OCI-LY7 (cell line): ENCODE results near the gene NOVA1. TPM values are rescaled to one million over a fixed set of nuclear protein-coding genes. Genes with fewer than 3 reads are reported as not detected.

Experiments used
- BruUV-seq: library from RNA; stranded (reverse); fragments of 400-500 nt; replicated peaks from 2 replicates; lab custom pipeline; 2021; lab: Mats Ljungman, UMichigan
- CTCF ChIA-PET: fragments of 300-600 bp; sonication (Branson Sonifier 250); formaldehyde crosslinking; loops from one replicate; lab custom pipeline; 2022; ENCODE audit warnings: antibody characterized with exemption; ENCODE audit not compliant: unreplicated experiment; lab: Charles Lee
- POLR2A ChIA-PET: fragments of 300-600 bp; sonication (Branson Sonifier 250); formaldehyde crosslinking; loops from one replicate; lab custom pipeline; 2022; ENCODE audit warnings: antibody characterized with exemption; lab: Charles Lee
- DNase-seq: peaks from one replicate; pipeline ENCODE4 v3.0.0-alpha.2; 2015; ENCODE audit warnings: low spot score
- H2AFZ ChIP-seq: fragments of 200-600 bp; sonication (generic), shearing (Covaris generic); 2 replicates; pipeline ENCODE4 v1.6.1; 2014; ENCODE audit warnings: mild to moderate bottlenecking, antibody characterized with exemption, low read length, moderate library complexity
- H3K27ac ChIP-seq: fragments of 200-600 bp; sonication (generic); 2 replicates; pipeline ENCODE4 v1.5.1; 2014; ENCODE audit warnings: mixed run types, low read depth, mild to moderate bottlenecking, moderate library complexity, low read length, inconsistent platforms; ENCODE audit not compliant: poor library complexity, severe bottlenecking
- H3K36me3 ChIP-seq: fragments of 200-600 bp; sonication (generic); 2 replicates; pipeline ENCODE4 v1.6.1; 2014; ENCODE audit warnings: mild to moderate bottlenecking, antibody characterized with exemption, low read length, moderate library complexity, mixed read lengths; ENCODE audit not compliant: insufficient read depth
- H3K4me1 ChIP-seq: fragments of 200-600 bp; sonication (generic); 2 replicates; pipeline ENCODE4 v1.5.1; 2014; ENCODE audit warnings: mild to moderate bottlenecking, low read length; ENCODE audit not compliant: insufficient read depth, poor library complexity, severe bottlenecking
- H3K4me2 ChIP-seq: fragments of 200-600 bp; sonication (generic); 2 replicates; pipeline ENCODE4 v1.6.1; 2014; ENCODE audit warnings: mild to moderate bottlenecking, low read length
- H3K4me3 ChIP-seq: fragments of 200-600 bp; sonication (generic); 2 replicates; pipeline ENCODE4 v1.5.1; 2014; ENCODE audit warnings: mild to moderate bottlenecking, low read depth, low read length; ENCODE audit not compliant: poor library complexity, severe bottlenecking
- H3K79me2 ChIP-seq: fragments of 200-600 bp; sonication (generic); 2 replicates; pipeline ENCODE4 v1.6.1; 2016; ENCODE audit warnings: low read depth, mild to moderate bottlenecking, low read length, moderate library complexity, mixed read lengths; ENCODE audit not compliant: insufficient read depth
- H3K9me2 ChIP-seq: fragments of 200-600 bp; sonication (generic); 2 replicates; pipeline ENCODE4 v1.6.1; 2016; ENCODE audit warnings: mild to moderate bottlenecking, low read length, mixed read lengths; ENCODE audit not compliant: insufficient read depth
- H3K9me3 ChIP-seq: fragments of 200-600 bp; sonication (generic); 2 replicates; pipeline ENCODE4 v1.6.1; 2014; ENCODE audit warnings: mild to moderate bottlenecking, mixed run types, low read length, mixed read lengths
- H4K20me1 ChIP-seq: fragments of 200-600 bp; sonication (generic); 2 replicates; pipeline ENCODE4 v1.6.1; 2014; ENCODE audit warnings: mild to moderate bottlenecking, antibody characterized with exemption, low read length, moderate library complexity, mixed read lengths; ENCODE audit not compliant: insufficient read depth
- EZH2phosphoT487 ChIP-seq: fragments of 200-600 bp; sonication (generic); IDR thresholded peaks from 2 replicates; pipeline ENCODE4 v1.6.1; 2018; ENCODE audit warnings: low read depth, borderline replicate concordance, mild to moderate bottlenecking, mixed run types, antibody characterized with exemption, low read length, moderate library complexity, mixed read lengths
- intact Hi-C: fragments of 100-400 bp; cut with micrococcal nuclease; formaldehyde crosslinking; loops from one replicate; pipeline ENCODE4 v1.10.0; 2022; ENCODE audit not compliant: unreplicated experiment
- total RNA-seq, 2 experiments: library from RNA; depleted of rRNA in 1 of 2; stranded (reverse); fragments of >200 nt in 1 of 2; shearing (Covaris generic) in 1 of 2; gene quantifications; 2 replicates each; pipeline ENCODE4 v1.2.3, GENCODE V29; 2014 to 2022
- TF ChIP-seq, protein P1 (sequence below): fragments of 200-600 bp; sonication (generic); conservative IDR thresholded peaks from 2 replicates; pipeline ENCODE4 v1.5.1; 2014; ENCODE audit warnings: mild to moderate bottlenecking, antibody characterized with exemption, low read length, moderate library complexity, mixed read lengths

NOVA1 gene
- total RNA-seq, 2 experiments from 2014 or later = not detected

DNA sequence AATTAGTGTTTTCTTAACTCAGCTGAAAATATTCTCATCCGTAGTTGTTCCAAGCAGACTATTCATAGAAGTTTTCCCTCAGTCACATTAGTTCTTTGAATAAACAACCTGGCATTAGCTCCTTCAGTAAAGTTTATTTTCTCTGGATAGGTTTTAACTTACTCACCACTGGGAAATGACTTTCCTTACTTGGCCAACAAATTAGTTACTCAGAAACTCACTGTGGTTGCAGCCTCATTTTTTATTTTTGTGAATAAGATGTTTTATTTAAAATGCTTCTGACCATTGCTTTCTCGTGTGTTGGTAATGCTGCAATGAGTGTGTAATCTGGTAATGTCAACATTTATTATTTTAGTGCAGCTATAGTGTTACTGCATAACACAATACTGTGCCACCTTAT lies 74.9 kb downstream of the NOVA1 start:
- ChIA-PET CTCF (no interaction called here), POLR2A (no interaction called here)
- Histone ChIP-seq H3K4me2 (no peak overlapping the region), H3K79me2 (no peaks in the 10 kb centered on the region), H2AFZ (no peak overlapping the region), H4K20me1 (no peaks in the 10 kb centered on the region), H3K27ac (no peak overlapping the region), H3K9me2 (no peaks in the 10 kb centered on the region), H3K4me1 (no peaks in the 10 kb centered on the region), H3K4me3 (no peak overlapping the region), H3K9me3 (peaks cover 27% of the 10 kb centered on the region; the same call in 1 of the 2 replicates), H3K36me3 (no peaks in the 10 kb centered on the region)
- BruUV-seq = no TSS peak
- intact Hi-C loops = no loop called here
- TF ChIP-seq, protein P1, sequence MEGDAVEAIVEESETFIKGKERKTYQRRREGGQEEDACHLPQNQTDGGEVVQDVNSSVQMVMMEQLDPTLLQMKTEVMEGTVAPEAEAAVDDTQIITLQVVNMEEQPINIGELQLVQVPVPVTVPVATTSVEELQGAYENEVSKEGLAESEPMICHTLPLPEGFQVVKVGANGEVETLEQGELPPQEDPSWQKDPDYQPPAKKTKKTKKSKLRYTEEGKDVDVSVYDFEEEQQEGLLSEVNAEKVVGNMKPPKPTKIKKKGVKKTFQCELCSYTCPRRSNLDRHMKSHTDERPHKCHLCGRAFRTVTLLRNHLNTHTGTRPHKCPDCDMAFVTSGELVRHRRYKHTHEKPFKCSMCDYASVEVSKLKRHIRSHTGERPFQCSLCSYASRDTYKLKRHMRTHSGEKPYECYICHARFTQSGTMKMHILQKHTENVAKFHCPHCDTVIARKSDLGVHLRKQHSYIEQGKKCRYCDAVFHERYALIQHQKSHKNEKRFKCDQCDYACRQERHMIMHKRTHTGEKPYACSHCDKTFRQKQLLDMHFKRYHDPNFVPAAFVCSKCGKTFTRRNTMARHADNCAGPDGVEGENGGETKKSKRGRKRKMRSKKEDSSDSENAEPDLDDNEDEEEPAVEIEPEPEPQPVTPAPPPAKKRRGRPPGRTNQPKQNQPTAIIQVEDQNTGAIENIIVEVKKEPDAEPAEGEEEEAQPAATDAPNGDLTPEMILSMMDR = no peak
- TF ChIP-seq EZH2phosphoT487 = no peak
- no peak for DNase-seq

GRCh38 chr14:26517771-26518170 lies 80.1 kb downstream of the NOVA1 start:
- CTCF ChIA-PET = no interaction called here
- H3K36me3 ChIP-seq = no peaks in the 10 kb centered on the region
- peaks cover 32% of the 10 kb centered on the region for H3K9me3 ChIP-seq
- H3K4me1 ChIP-seq = no peaks in the 10 kb centered on the region
- no peak overlapping the region for H2AFZ ChIP-seq
- no peak overlapping the region for H3K27ac ChIP-seq
- POLR2A ChIA-PET = no interaction called here
- no peak overlapping the region for H3K4me3 ChIP-seq
- TF ChIP-seq EZH2phosphoT487 = no peak
- TF ChIP-seq, protein P1 = no peak
- H3K9me2 ChIP-seq = no peaks in the 10 kb centered on the region
- DNase-seq = no peak
- BruUV-seq = no TSS peak
- no peak overlapping the region for H3K4me2 ChIP-seq
- intact Hi-C loops = no loop called here
- no peaks in the 10 kb centered on the region for H3K79me2 ChIP-seq
- H4K20me1 ChIP-seq = no peaks in the 10 kb centered on the region

DNA sequence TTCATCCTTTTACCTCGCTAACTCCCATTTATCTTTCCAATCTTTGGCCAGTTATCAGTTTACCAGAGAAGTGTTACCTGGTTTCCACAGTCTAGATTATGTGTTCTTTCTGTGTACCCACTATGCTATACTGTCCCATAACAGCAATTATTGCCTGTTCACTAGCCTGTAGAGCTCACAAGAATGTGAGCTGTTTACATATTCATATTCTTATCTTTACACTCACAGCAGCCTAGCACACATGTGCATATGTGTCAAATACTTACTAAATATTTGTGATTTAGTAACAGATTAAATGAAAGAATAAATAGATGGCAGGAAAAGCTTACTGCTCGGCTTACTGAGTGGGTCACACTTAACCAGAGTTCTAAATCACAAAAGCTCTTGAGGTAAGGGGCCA lies 97.8 kb downstream of the NOVA1 start:
- Histone ChIP-seq H3K9me3 (peaks cover 4% of the 10 kb centered on the region; the same call in 1 of the 2 replicates), H3K79me2 (no peaks in the 10 kb centered on the region)
- CTCF ChIA-PET = no interaction called here

More for the DNA sequence above, 97.8 kb downstream of the NOVA1 start:
- H4K20me1 ChIP-seq = no peaks in the 10 kb centered on the region
- no peak for DNase-seq
- H3K4me2 ChIP-seq = no peak overlapping the region
- POLR2A ChIA-PET = no interaction called here
- H3K27ac ChIP-seq = no peak overlapping the region
- no peak overlapping the region for H3K4me3 ChIP-seq
- no peak overlapping the region for H2AFZ ChIP-seq
- intact Hi-C loops = no loop called here
- TF ChIP-seq, protein P1 = no peak
- no peak for TF ChIP-seq EZH2phosphoT487
- H3K9me2 ChIP-seq = no peaks in the 10 kb centered on the region
- no peaks in the 10 kb centered on the region for H3K36me3 ChIP-seq
- BruUV-seq = no TSS peak
- H3K4me1 ChIP-seq = no peaks in the 10 kb centered on the region
